8988T (cell line): ENCODE results near the gene SCNN1A.
A peak's percentile ranks its signal among the peaks of the same experiment; 100 is the strongest.

Experiments used
- DNase-seq: peaks from one replicate; pipeline ENCODE4 v3.0.0; 2011

Gene SCNN1A

DNA sequence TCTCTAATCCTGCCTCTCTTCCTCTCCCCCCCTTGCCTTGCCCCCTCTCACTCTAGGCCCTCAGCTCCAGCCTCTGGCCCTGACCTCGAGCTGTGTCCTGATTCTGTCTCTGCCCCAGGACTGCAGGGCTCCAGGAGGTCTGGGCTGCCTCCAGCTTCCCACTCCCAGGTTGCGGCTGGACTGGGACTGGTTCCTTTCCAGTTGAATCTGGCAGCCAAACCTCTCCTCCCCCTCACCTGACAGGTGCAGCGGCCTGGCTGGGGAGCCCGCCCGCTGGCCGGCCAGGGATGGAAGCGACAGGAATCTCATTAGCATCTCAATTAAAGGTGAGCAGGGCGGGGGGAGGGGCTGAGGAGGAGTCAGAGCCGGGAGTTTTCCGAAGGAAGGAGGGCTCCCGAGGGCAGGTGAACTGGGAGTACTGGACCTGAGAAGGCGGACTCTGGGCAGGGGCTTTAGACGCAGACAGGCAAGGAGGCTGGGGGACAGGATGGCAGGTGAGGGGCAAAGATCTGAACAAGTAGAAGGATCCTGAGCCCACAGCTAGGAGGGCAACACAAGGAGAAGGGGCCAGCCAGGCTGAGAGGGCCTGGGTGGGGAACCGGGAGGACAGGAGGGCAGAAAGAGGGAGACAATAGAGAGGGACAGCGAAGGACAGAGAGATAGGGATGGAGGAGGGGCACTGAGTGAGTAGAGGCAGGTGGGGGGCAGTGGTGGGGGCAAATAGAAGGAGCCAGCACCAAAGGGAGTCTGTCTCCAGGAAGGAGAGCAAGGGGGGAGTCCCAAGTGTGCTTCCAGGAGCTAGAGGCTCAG lies at the start of gene SCNN1A:
Gene SCNN1A, minus strand, starts transcription at position 295 of the 810 bp plus-strand sequence. CDS start 780 bp downstream, outside the sequence.
- no peak for DNase-seq

DNA sequence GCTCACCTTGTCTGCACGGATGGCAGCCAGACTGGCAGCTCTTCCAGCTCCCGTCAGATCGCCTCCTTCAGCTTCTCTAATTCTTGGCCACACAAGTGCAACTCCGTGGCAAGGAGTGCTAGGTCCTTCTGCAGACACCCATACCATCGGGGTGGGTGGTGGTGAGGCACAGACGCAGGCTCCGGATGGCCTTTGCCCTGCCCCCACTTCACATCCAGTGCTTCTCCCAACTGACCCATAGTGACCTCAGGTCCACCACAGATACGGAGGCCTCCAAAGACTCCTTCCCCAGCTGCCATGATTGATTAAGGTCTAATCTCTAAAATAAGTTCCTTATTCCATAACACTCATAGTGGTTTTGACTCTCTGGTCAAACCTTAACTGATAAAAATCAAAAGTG lies 49.5 kb upstream of the SCNN1A start:
- no peak for DNase-seq

DNA sequence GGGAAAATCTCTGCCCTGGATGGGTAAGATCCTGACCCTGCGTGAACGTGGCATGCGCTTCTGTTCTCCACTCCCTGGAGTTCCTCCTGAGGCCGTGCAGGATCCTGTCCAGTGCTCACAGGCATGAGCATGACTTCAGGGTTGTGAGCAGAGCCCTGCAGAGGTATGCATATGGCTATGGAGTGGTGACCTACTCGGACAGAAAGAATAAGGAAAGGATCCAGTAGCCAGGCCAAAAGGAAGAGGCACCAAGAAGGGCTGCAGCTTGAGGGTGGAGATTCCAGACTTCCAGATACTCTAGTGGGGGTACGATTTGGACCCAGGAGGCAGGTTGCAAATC lies 48.6 kb upstream of the SCNN1A start:
- no peak for DNase-seq

DNA sequence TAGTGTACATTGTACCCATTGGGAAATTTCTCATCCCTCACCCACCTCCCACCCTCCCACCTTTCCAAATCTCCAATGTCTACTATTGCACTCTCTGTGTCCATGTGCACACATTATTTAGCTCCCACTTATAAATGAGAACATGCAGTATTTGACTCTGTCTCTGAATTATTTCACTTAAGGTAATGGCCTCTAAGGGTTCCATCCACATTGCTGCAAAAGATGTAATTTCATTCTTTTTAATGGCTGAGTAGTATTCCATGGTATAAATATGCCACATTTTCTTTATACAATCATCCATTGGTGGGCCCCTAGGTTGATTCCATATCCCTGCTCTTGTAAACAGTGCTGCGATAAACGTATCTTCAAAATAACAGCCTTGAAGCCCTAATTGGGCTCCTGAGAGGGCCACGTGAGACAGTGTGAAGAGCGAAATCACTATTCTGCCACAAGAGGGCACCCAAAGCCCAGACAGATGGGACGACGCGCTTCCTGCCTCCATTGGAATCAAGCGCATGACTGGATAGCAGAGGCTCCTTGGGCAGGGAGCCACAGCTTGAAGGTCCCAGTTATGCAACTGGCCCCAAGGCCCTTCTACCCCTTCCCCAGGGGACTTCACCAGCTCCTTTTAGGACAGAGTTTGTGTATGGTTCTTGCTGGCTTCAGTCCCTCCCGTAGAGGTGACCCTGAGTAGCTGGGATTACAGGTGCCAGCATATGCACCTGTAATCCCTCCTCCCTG lies 48.1 kb upstream of the SCNN1A start:
- peak; percentile 39 for DNase-seq

DNA sequence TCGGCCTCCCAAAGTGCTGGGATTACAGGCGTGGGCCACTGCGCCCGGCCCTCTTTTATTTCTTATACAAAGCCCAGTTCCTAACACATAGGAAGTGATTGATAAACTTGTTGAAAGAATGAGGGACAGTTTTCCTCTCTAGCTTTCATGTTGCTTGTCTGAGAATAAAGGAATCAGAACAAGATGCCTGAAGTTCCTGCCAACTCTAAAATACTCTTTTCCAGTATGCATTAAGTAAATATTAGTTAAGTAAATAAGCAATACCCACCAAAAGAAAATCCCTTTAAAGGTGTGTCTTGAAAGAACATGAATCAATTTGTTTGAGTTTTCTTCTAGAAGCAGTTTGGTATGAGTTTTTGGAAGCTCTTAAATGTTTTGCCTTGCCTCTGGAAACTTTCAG lies 45.0 kb upstream of the SCNN1A start:
- DNase-seq, result no peak

DNA sequence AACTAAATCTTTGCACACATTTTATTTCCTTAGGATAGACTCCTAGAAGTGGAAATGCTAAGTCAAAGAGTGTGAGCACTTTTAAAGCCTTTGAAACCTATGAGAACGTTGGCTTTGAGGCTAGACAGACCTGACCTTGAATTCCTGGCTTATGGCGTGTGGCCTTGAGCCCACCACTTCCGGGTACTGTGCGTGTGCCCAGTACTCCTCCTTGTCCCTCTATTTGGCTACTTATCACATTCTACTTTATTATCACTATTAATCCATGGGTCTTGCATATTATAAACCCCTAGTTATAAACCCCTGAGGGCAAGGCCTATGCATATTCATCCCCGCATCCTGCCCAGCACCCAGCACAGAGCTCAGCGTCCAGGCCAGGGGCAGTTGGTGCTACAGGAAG lies 43.4 kb upstream of the SCNN1A start:
- no peak for DNase-seq

DNA sequence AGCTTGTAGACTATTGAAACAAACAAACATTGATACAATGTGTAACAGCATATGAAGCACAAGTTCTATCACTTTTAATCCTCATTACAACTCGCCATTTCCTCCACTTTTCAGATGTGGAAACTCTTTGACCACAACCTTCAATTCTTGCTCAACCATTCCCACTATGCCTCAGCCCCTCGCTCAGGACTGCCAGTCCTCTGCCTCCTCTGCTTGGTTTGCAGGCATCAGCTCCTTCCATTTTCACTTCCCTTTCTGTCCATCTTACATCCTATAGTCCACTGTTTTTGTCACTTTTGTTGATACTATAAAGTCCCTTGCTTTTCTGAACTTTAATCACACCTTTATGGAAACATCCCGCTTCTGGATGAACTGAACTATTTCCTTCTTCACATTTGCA lies 41.2 kb upstream of the SCNN1A start:
- DNase-seq, result no peak

DNA sequence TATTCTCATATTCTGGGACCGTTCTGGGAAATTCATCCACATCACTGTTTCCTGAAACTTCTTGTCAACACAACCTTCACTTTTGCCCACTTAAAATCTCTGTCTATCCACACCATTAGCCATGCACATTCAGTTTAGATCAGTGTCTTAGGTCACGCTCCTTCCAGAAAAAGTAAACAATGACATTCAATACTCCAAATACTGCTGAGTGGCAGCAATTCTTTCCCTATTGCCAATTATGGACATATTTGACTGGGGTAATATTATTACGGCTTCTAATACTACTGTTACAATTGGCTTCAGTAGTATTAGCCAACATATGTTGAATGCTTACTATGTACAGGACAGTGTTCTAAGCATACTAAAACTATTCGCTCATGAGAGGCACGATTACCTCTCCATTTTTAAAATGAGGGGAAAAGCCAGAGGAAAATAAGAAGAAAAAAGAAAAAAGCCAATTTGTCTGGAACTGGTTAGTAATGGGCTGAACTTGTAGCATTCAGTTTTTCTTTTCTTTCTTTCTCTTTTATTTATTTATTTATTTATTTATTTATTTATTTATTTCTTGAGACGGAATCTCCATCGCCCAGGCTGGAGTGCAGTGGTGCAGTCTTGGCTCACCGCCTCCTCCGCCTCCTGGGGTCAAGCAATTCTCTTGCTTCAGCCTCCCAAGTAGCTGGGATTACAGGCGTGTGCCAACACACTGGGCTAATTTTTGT lies 32.0 kb upstream of the SCNN1A start:
- DNase-seq, result no peak

DNA sequence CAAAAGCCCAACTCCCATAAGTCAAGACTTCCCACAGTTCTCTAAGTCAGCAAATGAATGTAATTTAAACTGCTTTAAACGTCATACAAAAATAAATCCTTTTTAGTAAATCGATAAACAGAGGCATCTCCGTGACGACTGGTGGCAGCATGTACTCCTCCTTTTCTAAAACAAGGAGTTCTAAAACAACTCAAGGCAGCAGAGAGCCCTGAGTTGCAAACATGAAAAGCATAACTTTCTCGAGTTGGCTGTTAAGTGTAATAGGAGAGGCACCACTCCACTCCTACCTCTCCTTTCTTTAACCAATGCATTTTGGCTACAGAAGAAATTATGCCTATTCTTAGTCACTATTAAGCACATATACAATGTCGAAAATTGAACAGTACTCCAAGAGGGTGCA lies 30.6 kb upstream of the SCNN1A start:
- no peak for DNase-seq

DNA sequence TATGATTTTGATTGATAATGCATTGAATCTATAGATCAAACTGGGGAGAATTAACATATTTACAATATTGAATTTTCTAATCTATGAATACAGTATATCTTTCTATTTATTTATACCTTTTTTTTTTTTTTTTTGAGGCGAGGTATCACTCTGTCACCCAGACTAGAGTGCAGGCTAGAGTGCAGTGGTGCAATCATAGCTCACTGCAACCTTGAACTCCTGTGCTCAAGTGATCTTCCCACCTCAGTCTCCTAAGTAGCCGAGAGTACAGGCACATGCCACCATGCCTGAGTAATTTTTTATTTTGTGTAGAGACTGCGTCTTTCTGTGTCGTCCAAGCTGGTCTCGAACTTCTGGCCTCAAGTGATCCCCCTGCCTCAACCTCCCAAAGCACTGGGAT lies 29.0 kb upstream of the SCNN1A start:
- no peak for DNase-seq

DNA sequence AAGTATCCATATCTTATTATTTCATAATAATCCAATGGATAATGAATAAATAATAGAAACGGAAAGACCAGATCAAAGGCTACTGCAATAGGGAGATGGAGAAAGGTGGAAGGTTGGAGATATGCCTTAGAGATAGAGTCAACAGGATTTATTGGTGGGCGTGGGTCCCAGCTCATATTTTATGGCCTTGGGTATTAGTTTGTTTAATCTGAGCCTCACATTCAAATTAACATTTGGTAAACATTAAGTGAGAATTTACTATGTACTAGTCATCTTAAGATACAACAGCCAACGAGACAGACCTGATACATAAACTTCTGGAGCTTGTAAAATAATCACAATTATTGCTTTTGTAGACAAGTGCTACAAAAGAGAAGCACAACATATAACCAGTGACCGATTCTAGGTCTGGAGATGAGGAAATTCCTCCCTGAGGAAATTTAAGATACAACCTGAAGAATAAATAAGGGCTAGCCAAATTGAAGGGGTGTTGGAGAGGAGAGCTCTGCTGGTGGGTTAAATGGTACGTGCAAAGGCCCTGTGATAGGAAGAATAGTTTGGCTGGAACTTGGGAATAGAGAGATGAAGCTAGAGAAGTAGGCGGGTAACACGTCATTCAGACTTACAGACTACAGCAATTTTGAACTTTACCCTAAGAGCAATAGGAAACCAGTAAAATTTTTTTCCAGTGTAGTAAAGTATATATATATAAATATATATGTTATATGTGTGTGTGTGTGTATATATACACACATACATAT lies 24.7 kb upstream of the SCNN1A start:
- no peak for DNase-seq

DNA sequence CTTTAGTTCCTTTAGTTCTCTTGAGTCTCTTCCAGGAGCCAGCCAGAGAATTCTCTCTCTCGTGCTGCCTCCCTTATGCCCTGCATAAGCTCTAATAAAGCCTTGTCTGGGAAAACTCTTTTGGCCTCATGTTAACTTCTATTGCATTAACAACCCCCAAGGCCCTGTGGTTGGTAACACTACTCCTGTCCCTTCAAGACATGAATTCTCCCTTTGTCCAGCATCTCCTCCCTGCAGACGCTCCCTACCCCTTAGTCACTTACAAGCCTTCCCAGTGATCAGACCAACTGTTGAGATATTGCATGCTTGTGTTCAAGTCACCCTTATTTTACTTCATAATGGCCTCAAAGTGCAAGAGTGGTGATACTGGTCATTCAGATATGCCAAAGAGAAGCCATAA lies 20.7 kb upstream of the SCNN1A start:
- DNase-seq, result no peak

DNA sequence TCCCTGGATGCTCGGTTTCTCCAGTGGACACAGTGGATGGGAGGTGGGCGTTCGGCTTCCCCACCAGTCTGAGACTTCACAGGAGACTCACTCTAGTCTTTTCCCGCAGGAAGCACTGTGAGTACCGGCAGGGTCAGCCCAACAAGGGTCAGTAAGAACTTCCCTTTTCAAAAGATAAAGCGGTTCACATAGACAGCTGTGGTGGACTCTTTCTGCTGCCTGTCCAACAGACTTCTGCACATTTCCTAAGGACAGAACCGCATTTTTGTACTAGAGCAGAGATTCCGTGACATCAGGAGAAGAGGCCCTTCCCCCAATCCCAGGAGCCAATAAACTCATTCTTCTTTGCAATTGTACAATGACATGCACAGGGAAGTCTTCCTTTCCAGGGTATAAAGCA lies 19.0 kb upstream of the SCNN1A start:
- DNase-seq, result no peak

DNA sequence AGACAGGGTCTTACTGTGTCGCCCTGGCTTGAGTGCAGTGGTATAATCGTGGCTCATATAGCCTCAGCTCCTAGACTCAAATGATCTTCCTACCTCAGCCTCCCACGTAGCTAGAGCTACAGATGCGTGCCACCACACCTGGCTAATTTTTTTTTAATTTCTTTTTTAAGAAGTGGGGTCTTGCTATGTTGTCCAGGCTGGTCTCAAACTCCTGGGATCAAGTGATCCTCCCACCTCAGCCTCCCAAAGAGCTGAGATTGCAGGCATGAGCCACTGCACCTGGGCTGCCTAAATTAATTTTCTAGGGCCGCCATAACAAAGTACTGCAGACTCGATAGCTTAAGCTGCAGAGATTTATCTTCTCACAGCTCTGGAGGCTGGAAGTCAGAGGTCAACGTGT lies 17.7 kb upstream of the SCNN1A start:
- DNase-seq, result no peak

DNA sequence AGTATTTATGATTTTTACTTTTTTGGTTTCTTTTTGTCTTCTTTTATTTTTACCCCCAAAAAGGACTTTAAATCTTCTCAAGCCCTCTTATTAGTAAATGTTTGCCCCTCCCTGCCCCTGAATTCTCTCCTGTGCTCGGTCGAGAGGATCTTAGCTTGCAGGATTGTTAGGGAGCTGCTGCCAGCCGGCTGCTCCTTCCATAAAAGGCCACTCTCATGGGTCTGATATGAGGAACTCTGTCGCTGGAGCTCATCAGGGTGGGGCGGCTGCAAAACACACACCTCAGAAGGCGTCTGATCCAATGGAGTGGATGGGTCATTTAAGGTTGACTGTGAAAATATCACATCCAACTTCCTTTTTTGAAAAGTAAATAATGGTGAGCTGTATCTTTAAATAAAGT lies 17.1 kb upstream of the SCNN1A start:
- DNase-seq, result no peak

DNA sequence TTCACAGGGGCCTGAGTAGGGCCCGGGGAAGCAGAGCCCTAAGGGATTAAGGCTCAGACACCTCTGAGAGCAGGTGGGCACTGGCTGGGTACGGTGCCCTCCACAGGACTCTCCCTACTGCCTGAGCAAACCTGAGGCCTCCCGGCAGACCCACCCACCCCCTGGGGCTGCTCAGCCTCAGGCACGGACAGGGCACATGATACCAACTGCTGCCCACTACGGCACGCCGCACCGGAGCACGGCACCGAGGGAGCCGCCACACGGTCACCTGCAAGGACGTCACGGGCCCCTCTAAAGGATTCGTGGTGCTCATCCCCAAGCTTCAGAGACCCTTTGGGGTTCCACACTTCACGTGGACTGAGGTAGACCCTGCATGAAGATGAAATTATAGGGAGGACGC lies 15.7 kb upstream of the SCNN1A start:
- DNase-seq, result no peak

DNA sequence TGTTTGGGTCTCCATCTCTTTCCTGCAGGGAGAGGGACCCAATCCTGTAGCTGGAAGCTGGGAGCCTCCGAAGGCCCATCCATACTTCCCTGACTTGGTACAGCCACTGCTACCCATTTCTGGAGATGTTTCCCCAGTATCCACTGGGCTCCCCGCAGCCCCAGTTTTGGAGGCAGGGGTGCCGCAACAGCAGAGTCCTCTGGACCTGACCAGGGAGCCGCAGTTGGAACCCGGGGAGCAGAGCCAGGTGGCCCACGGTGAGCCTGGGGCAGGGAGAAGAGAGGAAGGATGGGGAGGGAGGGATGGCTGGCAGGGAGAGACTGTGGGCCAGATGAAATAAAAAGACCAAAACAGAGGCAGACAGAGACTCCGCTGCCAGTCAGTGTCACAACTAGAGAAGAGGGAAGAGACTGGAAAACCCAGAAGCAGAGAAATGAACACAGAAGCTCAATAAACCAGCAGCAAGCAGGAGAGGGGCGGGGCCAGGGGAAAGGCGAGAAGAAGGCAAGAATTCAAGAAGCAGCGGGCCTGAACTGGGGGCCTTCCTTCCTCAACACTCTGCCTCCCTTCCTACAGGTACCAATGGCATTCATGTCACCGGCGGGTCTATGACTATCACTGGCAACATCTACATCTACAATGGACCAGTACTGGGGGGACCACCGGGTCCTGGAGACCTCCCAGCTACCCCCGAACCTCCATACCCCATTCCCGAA lies 14.9 kb upstream of the SCNN1A start:
- no peak for DNase-seq

DNA sequence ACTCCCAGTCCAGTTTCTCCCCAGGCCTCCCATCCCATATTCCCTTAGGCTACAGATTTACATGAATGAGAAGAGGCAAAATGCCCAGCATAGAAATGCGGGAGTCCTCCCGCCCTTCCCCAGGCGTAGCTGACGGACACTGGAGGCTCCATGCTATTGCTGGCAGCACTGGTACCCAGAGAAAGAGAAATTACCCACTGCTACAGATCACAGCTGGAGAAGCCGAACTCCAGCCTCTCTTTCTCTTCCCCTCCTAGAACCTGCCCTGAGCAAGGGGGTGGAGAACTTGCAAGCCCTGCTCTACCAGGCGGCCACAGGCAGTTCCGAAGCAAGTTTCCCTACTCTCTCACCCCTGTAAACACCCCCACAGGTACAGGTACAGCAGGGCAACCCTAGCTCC lies 12.2 kb upstream of the SCNN1A start:
- DNase-seq, result no peak

DNA sequence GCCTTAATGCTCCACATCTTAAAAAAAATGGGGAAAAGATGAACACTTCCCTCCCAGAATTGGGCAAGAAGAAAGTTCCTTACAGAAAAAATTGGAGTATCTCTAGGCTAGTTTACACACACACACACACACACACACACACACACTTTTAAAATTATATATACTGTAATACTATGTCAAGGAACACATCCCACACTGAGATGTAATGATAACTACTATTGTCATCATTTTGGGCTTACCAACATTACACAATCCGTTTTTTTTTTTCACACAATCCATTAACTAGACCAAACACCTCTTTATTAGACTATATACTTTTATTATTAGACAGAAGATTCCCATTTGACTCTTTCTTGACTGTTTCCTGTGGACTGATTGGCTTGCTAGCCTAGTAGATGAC lies 11.1 kb upstream of the SCNN1A start:
- DNase-seq, result no peak

DNA sequence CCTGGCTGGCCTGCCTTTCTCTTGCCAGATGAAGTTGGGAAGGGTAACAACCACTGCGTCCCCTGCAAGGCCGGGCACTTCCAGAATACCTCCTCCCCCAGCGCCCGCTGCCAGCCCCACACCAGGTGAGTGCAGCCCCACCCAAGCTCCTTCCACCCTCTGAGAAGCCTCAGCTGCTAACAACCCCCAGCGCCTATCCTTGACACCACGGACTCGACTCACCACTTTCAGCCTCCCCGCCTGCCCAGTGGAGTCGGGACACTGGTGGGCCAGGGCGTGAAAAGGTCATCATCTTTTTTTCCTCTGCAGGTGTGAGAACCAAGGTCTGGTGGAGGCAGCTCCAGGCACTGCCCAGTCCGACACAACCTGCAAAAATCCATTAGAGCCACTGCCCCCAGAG lies 10.7 kb upstream of the SCNN1A start:
- no peak for DNase-seq

DNA sequence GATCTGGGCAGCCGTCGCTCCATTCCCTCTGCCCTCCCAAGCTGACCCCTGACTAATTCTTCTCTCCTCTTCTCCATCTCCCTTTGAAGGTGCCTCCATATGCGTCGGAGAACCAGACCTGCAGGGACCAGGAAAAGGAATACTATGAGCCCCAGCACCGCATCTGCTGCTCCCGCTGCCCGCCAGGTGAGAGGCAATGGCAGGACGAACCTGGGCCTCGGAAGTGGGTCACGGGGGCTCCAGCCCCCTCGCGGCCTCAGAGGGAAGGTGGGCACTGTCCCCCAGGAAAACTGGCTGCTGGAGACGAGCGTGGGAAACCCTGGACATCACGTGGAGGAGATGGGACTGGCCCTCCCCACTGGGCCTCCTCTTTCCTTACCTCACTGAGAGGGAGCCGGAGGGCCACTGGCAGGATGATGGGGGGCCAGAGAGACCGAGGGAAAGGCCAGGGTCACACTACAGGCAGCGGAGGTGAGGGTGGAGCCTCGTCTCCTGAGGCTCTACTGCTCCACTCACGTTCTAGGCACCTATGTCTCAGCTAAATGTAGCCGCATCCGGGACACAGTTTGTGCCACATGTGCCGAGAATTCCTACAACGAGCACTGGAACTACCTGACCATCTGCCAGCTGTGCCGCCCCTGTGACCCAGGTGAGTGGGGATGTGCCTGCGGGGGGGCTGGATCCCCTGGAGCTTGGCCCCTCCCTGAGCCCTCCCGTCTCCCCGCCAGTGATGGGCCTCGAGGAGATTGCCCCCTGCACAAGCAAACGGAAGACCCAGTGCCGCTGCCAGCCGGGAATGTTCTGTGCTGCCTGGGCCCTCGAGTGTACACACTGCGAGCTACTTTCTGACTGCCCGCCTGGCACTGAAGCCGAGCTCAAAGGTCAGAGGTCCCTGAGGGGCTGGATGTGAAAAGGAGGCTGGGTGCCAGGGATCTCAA lies 9.4 kb upstream of the SCNN1A start:
- no peak for DNase-seq
